ENCODE results near the gene UBR2.

GRCh38 chr6:42688281-42688680, 124.5 kb downstream of the UBR2 start:
- no peak for TF ChIP-seq CTCF (IDR thresholded peaks at IDR 0.05; ENCODE audit: extremely low read depth in 1 of 2, insufficient read depth in 1 of 2, low read depth in 1 of 2, low read length in 2 of 2)
- no peak for TF ChIP-seq POLR2A (IDR thresholded peaks at IDR 0.05; ENCODE audit: low read depth, low read length)
- no peak for TF ChIP-seq EZH2 (IDR thresholded peaks at IDR 0.05; ENCODE audit: borderline replicate concordance, low read depth, low read length, severe bottlenecking)
- TF ChIP-seq POLR2AphosphoS5 (IDR thresholded peaks at IDR 0.05; ENCODE audit: insufficient read depth, low read depth, low read length): no peak
- TF ChIP-seq, protein P1, sequence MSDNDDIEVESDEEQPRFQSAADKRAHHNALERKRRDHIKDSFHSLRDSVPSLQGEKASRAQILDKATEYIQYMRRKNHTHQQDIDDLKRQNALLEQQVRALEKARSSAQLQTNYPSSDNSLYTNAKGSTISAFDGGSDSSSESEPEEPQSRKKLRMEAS (IDR thresholded peaks at IDR 0.05; ENCODE audit: insufficient read depth, insufficient read length): no peak
- TF ChIP-seq MYC (IDR thresholded peaks at IDR 0.05; ENCODE audit: low read depth, low read length): no peak
- TF ChIP-seq JUN (IDR thresholded peaks at IDR 0.05; ENCODE audit: borderline replicate concordance, insufficient read depth, insufficient read length, low read depth): no peak
- no peak for TF ChIP-seq FOS (IDR thresholded peaks at IDR 0.05; ENCODE audit: borderline replicate concordance, insufficient read depth, low read length)
- no peak for TF ChIP-seq GATA2 (IDR thresholded peaks at IDR 0.05; ENCODE audit: insufficient read depth, insufficient read length, low read depth, low read length)

Measured in endothelial cell of umbilical vein (primary cell).